NCI-H2196 (cell line): Measurements from ENCODE around the gene SMAD7.

Experiments
- DNase-seq: peaks from one replicate; lab custom pipeline; 2025; ENCODE audit not compliant: unreplicated experiment; lab: John Stamatoyannopoulos, UW

SMAD7 gene

DNA sequence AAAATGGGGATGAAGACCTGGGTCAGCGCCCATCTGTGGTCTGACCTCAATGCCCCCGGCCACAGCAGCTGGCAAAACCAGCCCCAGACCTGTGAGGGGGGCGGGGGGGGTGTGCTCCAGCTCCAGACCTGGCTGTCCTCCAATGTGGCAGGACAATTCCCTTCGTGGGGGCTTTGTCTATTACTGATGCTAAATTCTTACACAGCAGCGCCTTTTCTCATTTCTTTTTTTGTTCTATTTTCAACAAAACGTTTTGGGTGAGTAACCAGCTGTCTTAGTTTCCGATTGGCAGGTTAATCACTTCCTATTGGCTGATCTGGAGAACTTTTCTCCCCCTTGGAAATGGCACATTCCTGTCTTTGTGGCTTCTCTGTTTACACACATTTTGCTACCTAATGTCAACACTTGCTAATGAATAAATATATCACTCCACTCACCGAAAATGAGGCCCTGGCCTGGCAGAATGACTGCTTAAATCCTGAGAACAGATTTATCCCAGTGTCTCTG, 4.4 kb downstream of the SMAD7 start:
- DNase-seq: peak; percentile 75

GRCh38 chr18:48945953-48946217, 4.9 kb downstream of the SMAD7 start:
- DNase-seq: no peak

DNA sequence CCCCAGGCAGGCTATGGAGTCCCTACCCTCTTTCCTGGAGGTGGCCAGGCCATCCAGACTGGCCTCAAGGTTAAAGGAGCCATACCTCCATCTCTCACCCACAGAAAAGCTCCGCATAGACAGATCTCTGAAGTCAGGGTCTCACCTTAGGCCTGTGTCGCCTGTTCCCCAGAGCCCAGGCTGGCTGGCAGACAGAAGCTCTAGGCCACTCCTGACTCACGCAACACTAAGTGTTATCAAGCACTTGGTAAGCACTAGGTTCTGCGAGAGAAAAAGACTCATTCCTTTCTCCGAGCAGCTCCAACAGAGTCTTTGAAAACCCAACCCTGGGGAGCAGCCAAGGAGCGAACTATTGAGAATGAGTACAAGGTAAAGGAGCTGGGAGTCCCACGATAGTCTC, 6.1 kb downstream of the SMAD7 start:
- DNase-seq: no peak

GRCh38 chr18:48943736-48944527, 6.8 kb downstream of the SMAD7 start:
- no peak for DNase-seq

DNA sequence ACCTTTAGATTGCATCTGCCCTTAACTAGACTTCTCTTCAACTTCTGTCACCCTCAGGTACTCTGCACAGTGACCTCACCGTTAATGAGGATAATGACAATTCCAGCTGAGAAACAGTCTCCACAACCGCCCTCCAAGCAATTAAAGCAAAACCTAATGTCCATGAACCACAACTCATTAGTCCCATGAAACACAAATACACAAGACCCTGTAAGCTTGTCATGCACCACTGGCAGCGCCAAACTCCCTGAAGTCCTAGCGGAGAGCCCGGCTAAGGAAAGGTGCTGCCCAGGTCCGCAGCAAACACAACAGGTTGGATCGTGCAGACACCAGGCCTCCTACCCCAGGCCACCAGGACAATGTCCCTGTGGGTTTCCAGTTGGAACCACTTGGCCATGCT, 7.4 kb downstream of the SMAD7 start:
- no peak for DNase-seq

DNA sequence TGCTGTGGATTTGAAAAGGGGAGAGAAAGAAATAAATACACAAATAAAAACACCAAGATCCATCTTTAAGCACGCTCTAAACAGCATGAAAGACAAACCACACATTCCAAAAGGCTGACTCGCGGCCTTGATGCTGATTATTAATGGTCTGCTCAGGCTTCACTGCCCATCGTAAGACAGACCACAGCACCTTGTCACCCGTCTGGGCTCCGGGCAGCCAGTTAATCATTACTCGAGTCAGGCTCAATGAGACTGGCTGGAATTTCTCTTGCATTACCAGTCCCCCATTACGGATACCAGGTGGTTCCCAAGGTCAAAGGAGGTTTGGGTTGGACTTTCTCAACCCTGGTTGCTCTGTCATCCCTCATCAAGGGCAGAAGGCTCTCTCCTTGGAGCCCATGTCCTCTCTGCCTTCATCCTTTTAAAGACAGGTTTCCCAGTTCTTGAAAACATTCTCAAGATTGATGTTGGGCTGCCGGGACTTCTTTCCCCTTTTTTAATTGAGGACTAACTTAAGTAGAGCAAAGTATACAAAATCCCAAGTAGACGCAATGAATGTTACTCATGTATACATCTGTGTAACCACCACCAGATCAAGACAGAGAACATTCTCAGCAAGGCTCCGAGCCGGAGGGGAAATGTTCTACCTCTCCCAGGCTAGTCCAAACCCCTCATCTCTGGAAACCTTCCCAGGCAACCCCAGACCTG, 8.1 kb downstream of the SMAD7 start:
- DNase-seq: peak; percentile 5

DNA sequence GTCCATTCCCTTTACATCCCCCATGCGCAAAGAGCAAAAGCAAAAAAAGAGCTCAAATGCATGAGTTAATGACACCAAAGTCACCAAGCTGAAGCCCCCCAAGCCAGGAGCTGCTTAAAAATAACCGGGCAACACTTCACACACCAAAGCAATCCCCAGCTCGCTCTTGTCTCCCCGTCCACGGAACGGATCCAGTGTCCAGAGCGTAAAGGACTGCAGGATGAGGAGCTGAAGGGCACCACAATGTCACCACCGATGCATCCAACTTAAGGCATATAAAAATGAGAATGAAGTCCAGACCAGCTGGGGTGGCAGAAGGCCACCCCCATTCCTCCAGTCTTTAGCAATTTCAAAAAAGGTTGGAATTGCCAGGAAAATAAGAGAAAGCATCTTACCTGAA, 8.7 kb downstream of the SMAD7 start:
- DNase-seq: no peak

- no peak for DNase-seq
Observed at GRCh38 chr18:48941672-48942071, 9.1 kb downstream of the SMAD7 start.

- DNase-seq: no peak
Observed at GRCh38 chr18:48940854-48941611, 9.7 kb downstream of the SMAD7 start.

GRCh38 chr18:48939205-48940097, 11.3 kb downstream of the SMAD7 start:
- no peak for DNase-seq

DNA sequence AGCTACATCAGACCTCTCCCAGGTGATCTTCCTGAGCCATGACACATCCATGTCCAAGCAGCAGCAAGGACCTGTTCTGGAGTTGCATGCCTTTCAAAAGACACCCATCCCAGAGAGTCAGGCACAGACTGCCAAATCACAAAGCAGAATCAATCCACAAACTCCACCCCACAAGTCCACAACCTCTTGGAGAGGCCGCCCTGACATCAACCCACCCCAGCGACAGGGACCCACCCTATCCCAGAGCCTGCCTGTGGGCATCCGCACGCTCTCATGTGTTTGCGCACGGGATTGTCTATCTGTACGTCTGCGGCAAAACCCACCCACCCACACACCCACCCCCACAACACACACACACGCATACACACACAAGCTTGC, 11.9 kb downstream of the SMAD7 start:
- DNase-seq: no peak

GRCh38 chr18:48937869-48938750, 12.7 kb downstream of the SMAD7 start:
- no peak for DNase-seq

- no peak for DNase-seq
Observed at GRCh38 chr18:48935433-48935774, 15.4 kb downstream of the SMAD7 start.

GRCh38 chr18:48934723-48935432, 15.9 kb downstream of the SMAD7 start:
- DNase-seq: no peak

GRCh38 chr18:48934415-48934722, 16.4 kb downstream of the SMAD7 start:
- no peak for DNase-seq

GRCh38 chr18:48933578-48934414, 17.0 kb downstream of the SMAD7 start:
- DNase-seq: no peak

GRCh38 chr18:48932822-48933510, 17.8 kb downstream of the SMAD7 start:
- DNase-seq: no peak

GRCh38 chr18:48932462-48932818, 18.3 kb downstream of the SMAD7 start:
- no peak for DNase-seq
